H9 (cell line): ENCODE data around the gene TNIK. TPM values are rescaled to one million over a fixed set of nuclear protein-coding genes. Genes with fewer than 3 reads are reported as not detected.

Experiments used
- DNase-seq: peaks from one replicate; pipeline ENCODE4 v3.0.0-alpha.2; 2017
- H2AFZ ChIP-seq: one replicate; pipeline ENCODE4 v1.6.1; 2013; ENCODE audit warnings: mild to moderate bottlenecking, low read length, control low read depth, moderate library complexity
- H2AK5ac ChIP-seq: 2 replicates; pipeline ENCODE4 v1.6.1; 2013; ENCODE audit warnings: low read length, control low read depth, mixed read lengths; ENCODE audit not compliant: insufficient read length
- H2BK120ac ChIP-seq: one replicate; pipeline ENCODE4 v1.6.1; 2013; ENCODE audit warnings: low read depth, mild to moderate bottlenecking, low read length, control low read depth, inconsistent platforms; ENCODE audit not compliant: poor library complexity, severe bottlenecking
- H2BK12ac ChIP-seq: 2 replicates; pipeline ENCODE4 v1.6.1; 2013; ENCODE audit warnings: low read length, control low read depth, mixed read lengths, low read depth; ENCODE audit not compliant: insufficient read length
- H2BK15ac ChIP-seq: 2 replicates; pipeline ENCODE4 v1.6.1; 2013; ENCODE audit warnings: low read depth, low read length, control low read depth
- H2BK20ac ChIP-seq: one replicate; pipeline ENCODE4 v1.6.1; 2013; ENCODE audit warnings: low read depth, mild to moderate bottlenecking, low read length, control low read depth, inconsistent platforms; ENCODE audit not compliant: poor library complexity, severe bottlenecking
- H2BK5ac ChIP-seq: 2 replicates; pipeline ENCODE4 v1.6.1; 2013; ENCODE audit warnings: low read length, control low read depth, mixed read lengths; ENCODE audit not compliant: insufficient read length
- H3K14ac ChIP-seq: 2 replicates; pipeline ENCODE4 v1.6.1; 2013; ENCODE audit warnings: low read length, control low read depth; ENCODE audit not compliant: insufficient read depth
- H3K18ac ChIP-seq: 2 replicates; pipeline ENCODE4 v1.6.1; 2013; ENCODE audit warnings: low read depth, mild to moderate bottlenecking, mixed read lengths, low read length, control low read depth; ENCODE audit not compliant: insufficient read length
- H3K23ac ChIP-seq: 2 replicates; pipeline ENCODE4 v1.6.1; 2013; ENCODE audit warnings: low read length, control low read depth, mixed read lengths, low read depth; ENCODE audit not compliant: insufficient read length
- H3K23me2 ChIP-seq: 2 replicates; pipeline ENCODE4 v1.6.1; 2013; ENCODE audit warnings: low read depth, mild to moderate bottlenecking, mixed read lengths, low read length, control low read depth; ENCODE audit not compliant: insufficient read length, poor library complexity, severe bottlenecking
- H3K27ac ChIP-seq: 2 replicates; pipeline ENCODE4 v1.5.1; 2013; ENCODE audit warnings: low read length, control low read depth, mixed read lengths, low read depth; ENCODE audit not compliant: insufficient read length
- H3K27me3 ChIP-seq: 2 replicates; pipeline ENCODE4 v1.6.1; 2013; ENCODE audit warnings: low read length, control low read depth, inconsistent platforms; ENCODE audit not compliant: insufficient read depth
- H3K4ac ChIP-seq: 2 replicates; pipeline ENCODE4 v1.6.1; 2013; ENCODE audit warnings: low read depth, mild to moderate bottlenecking, control low read depth, inconsistent platforms, low read length, moderate library complexity
- H3K4me1 ChIP-seq: 2 replicates; pipeline ENCODE4 v1.6.1; 2013; ENCODE audit warnings: low read length, control low read depth, inconsistent platforms; ENCODE audit not compliant: insufficient read depth
- H3K4me2 ChIP-seq: 2 replicates; pipeline ENCODE4 v1.6.1; 2013; ENCODE audit warnings: low read length, control low read depth, mixed read lengths; ENCODE audit not compliant: insufficient read length, insufficient read depth
- H3K56ac ChIP-seq: 2 replicates; pipeline ENCODE4 v1.6.1; 2013; ENCODE audit warnings: low read depth, mild to moderate bottlenecking, mixed read lengths, low read length, control low read depth; ENCODE audit not compliant: insufficient read length
- H3K79me1 ChIP-seq: 2 replicates; pipeline ENCODE4 v1.6.1; 2013; ENCODE audit warnings: low read depth, mild to moderate bottlenecking, moderate library complexity, low read length, control low read depth, inconsistent platforms; ENCODE audit not compliant: insufficient read depth, poor library complexity, severe bottlenecking
- H3K79me2 ChIP-seq: 2 replicates; pipeline ENCODE4 v1.6.1; 2013; ENCODE audit warnings: low read length, control low read depth, inconsistent platforms; ENCODE audit not compliant: insufficient read depth
- H3K9ac ChIP-seq: 2 replicates; pipeline ENCODE4 v1.6.1; 2013; ENCODE audit warnings: low read length, control low read depth, mixed read lengths; ENCODE audit not compliant: insufficient read length; ENCODE audit errors: extremely low read depth
- H3K9me3 ChIP-seq: one replicate; pipeline ENCODE4 v1.6.1; 2013; ENCODE audit warnings: low read depth, low read length, inconsistent platforms; ENCODE audit not compliant: control insufficient read depth
- H3T11ph ChIP-seq: one replicate; pipeline ENCODE4 v1.6.1; 2013; ENCODE audit warnings: mild to moderate bottlenecking, low read length, control low read depth, inconsistent platforms
- H4K20me1 ChIP-seq: one replicate; pipeline ENCODE4 v1.6.1; 2013; ENCODE audit not compliant: control insufficient read depth, insufficient read length, insufficient read depth
- H4K5ac ChIP-seq: 2 replicates; pipeline ENCODE4 v1.6.1; 2013; ENCODE audit warnings: low read depth, mild to moderate bottlenecking, mixed read lengths, low read length, control low read depth; ENCODE audit not compliant: insufficient read length
- H4K8ac ChIP-seq: replicated peaks from 2 replicates; pipeline ENCODE4 v1.6.1; 2013; ENCODE audit warnings: low read length, control low read depth, mixed read lengths, low read depth; ENCODE audit not compliant: insufficient read length
- H4K91ac ChIP-seq: 2 replicates; pipeline ENCODE4 v1.6.1; 2013; ENCODE audit warnings: low read depth, mild to moderate bottlenecking, moderate library complexity, mixed read lengths, low read length, control low read depth; ENCODE audit not compliant: insufficient read length
- H3K27ac Mint-ChIP-seq, 3 experiments: 2 replicates in 2 of 3; 3 replicates in 1 of 3; pipeline ENCODE4 v1.8.0; 2020 to 2021; ENCODE audit warnings: mixed read lengths in 3 of 3, mild to moderate bottlenecking in 1 of 3, moderate library complexity in 1 of 3
- H3K27me3 Mint-ChIP-seq: 2 replicates; pipeline ENCODE4 v1.8.0; 2021; ENCODE audit warnings: low read depth, mild to moderate bottlenecking, moderate library complexity, mixed read lengths
- H3K36me3 Mint-ChIP-seq, 3 experiments: 2 replicates in 2 of 3; 3 replicates in 1 of 3; pipeline ENCODE4 v1.8.0; 2020 to 2021; ENCODE audit warnings: low read depth in 3 of 3, mixed read lengths in 3 of 3; ENCODE audit not compliant: insufficient read depth in 1 of 3
- H3K4me1 Mint-ChIP-seq, 2 experiments: 2 replicates each; pipeline ENCODE4 v1.8.0; 2020; ENCODE audit warnings: mixed read lengths in 2 of 2
- H3K4me3 Mint-ChIP-seq, 2 experiments: 2 replicates in 1 of 2; 3 replicates in 1 of 2; pipeline ENCODE4 v1.8.0; 2020 to 2021; ENCODE audit warnings: mild to moderate bottlenecking in 2 of 2, mixed read lengths in 2 of 2, moderate library complexity in 1 of 2
- H3K9me3 Mint-ChIP-seq, 2 experiments: 2 replicates in 1 of 2; 3 replicates in 1 of 2; pipeline ENCODE4 v1.8.0; 2020; ENCODE audit warnings: mild to moderate bottlenecking in 2 of 2, mixed read lengths in 2 of 2, moderate library complexity in 1 of 2
- WGBS: extraction: QIAGEN DNeasy Blood & Tissue Kit; methylation state at CpG from one replicate; pipeline ENCODE4 v1.1.7; 2013; ENCODE audit warnings: missing lambda C conversion rate, low lambda C conversion rate, mixed read lengths; ENCODE audit not compliant: insufficient read length; ENCODE audit errors: extremely low coverage; 5-methylcytosine and 5-hydroxymethylcytosine counted together
- total RNA-seq: library from RNA; stranded (reverse); gene quantifications from 2 replicates; pipeline ENCODE4 v1.2.1, GENCODE V29; 2021
- TF ChIP-seq, protein P1 (sequence below): fragments of 200-600 bp; sonication (generic); conservative IDR thresholded peaks from 3 replicates; pipeline ENCODE4 v1.8.0; 2021; ENCODE audit warnings: antibody characterized with exemption, mild to moderate bottlenecking

Gene TNIK
- total RNA-seq, 1 experiment from 2014 or later, result 15.9 TPM

- Histone ChIP-seq H4K5ac (no peak overlapping the region), H3K27me3 (no peaks in the 10 kb centered on the region), H3K4me2 (no peak overlapping the region), H4K91ac (no peak overlapping the region), H3K56ac (no peak overlapping the region), H3K18ac (no peak overlapping the region), H3K23ac (no peak overlapping the region), H3K79me1 (no peaks in the 10 kb centered on the region), H2BK20ac (no peak overlapping the region), H3K4ac (no peak overlapping the region), H2BK12ac (no peak overlapping the region), H2AK5ac (no peak overlapping the region), H3K4me1 (no peaks in the 10 kb centered on the region), H3K79me2 (no peaks in the 10 kb centered on the region), H3K23me2 (no peaks in the 10 kb centered on the region), H3K27ac (no peak overlapping the region), H3K9me3 (no peaks in the 10 kb centered on the region), H4K20me1 (no peaks in the 10 kb centered on the region), H3T11ph (no peak overlapping the region), H4K8ac (no peak overlapping the region), H2BK5ac (no peak overlapping the region), H2BK15ac (no peak overlapping the region), H3K14ac (no peak overlapping the region), H2AFZ (no peak overlapping the region), H2BK120ac (no peak overlapping the region), H3K9ac (no peak overlapping the region)
- H3K9me3 Mint-ChIP-seq, result peaks cover 6 to 8% of the 10 kb centered on the region in 2 experiments; a peak in 4 of 5 replicates
- H3K4me3 Mint-ChIP-seq, result no peak overlapping the region
- no peak overlapping the region for H3K27ac Mint-ChIP-seq
- H3K4me1 Mint-ChIP-seq, result peaks cover 9% of the 10 kb centered on the region in 2 experiments
- no peak for DNase-seq
- H3K36me3 Mint-ChIP-seq, result peaks cover 15 to 37% (median 21%) of the 10 kb centered on the region in 3 experiments
- no peaks in the 10 kb centered on the region for H3K27me3 Mint-ChIP-seq
- TF ChIP-seq, protein P1, sequence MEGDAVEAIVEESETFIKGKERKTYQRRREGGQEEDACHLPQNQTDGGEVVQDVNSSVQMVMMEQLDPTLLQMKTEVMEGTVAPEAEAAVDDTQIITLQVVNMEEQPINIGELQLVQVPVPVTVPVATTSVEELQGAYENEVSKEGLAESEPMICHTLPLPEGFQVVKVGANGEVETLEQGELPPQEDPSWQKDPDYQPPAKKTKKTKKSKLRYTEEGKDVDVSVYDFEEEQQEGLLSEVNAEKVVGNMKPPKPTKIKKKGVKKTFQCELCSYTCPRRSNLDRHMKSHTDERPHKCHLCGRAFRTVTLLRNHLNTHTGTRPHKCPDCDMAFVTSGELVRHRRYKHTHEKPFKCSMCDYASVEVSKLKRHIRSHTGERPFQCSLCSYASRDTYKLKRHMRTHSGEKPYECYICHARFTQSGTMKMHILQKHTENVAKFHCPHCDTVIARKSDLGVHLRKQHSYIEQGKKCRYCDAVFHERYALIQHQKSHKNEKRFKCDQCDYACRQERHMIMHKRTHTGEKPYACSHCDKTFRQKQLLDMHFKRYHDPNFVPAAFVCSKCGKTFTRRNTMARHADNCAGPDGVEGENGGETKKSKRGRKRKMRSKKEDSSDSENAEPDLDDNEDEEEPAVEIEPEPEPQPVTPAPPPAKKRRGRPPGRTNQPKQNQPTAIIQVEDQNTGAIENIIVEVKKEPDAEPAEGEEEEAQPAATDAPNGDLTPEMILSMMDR, result no peak
- no CpG with 5 or more reads among the region's 6 CpGs for WGBS
Observed at GRCh38 chr3:171159822-171160157, 300.4 kb downstream of the TNIK start.
